ENCODE measurements around the gene DUSP7.

GRCh38 chr3:52010431-52010830, 45.9 kb downstream of the DUSP7 start:
- TF ChIP-seq EGR2 (tag by site-specific recombination; IDR thresholded peaks at IDR 0.05; ENCODE audit: low read depth) (no peak), ZFP69B (tag by site-specific recombination; IDR thresholded peaks at IDR 0.05) (no peak), ZNF561 (tag by site-specific recombination; IDR thresholded peaks at IDR 0.05; ENCODE audit: borderline replicate concordance) (no peak), ZNF600 (tag by site-specific recombination; IDR thresholded peaks at IDR 0.05) (no peak), ZNF121 (tag by site-specific recombination; IDR thresholded peaks at IDR 0.05) (no peak), ZNF747 (tag by site-specific recombination; IDR thresholded peaks at IDR 0.05) (no peak), GLIS1 (tag by site-specific recombination; IDR thresholded peaks at IDR 0.05) (no peak)
- TF ChIP-seq, protein P1, sequence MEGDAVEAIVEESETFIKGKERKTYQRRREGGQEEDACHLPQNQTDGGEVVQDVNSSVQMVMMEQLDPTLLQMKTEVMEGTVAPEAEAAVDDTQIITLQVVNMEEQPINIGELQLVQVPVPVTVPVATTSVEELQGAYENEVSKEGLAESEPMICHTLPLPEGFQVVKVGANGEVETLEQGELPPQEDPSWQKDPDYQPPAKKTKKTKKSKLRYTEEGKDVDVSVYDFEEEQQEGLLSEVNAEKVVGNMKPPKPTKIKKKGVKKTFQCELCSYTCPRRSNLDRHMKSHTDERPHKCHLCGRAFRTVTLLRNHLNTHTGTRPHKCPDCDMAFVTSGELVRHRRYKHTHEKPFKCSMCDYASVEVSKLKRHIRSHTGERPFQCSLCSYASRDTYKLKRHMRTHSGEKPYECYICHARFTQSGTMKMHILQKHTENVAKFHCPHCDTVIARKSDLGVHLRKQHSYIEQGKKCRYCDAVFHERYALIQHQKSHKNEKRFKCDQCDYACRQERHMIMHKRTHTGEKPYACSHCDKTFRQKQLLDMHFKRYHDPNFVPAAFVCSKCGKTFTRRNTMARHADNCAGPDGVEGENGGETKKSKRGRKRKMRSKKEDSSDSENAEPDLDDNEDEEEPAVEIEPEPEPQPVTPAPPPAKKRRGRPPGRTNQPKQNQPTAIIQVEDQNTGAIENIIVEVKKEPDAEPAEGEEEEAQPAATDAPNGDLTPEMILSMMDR (tag by site-specific recombination; IDR thresholded peaks at IDR 0.05), result no peak

All from HEK293 (cell line).